HG02973 (cell line): Measurements from ENCODE around the gene KCNQ1OT1.

Experiments
- ATAC-seq: cut with Tn5 transposase; IDR thresholded peaks from one replicate; pipeline ENCODE4 v1.9.1; 2021; ENCODE audit warnings: moderate library complexity; ENCODE audit not compliant: unreplicated experiment

The KCNQ1OT1 gene

DNA sequence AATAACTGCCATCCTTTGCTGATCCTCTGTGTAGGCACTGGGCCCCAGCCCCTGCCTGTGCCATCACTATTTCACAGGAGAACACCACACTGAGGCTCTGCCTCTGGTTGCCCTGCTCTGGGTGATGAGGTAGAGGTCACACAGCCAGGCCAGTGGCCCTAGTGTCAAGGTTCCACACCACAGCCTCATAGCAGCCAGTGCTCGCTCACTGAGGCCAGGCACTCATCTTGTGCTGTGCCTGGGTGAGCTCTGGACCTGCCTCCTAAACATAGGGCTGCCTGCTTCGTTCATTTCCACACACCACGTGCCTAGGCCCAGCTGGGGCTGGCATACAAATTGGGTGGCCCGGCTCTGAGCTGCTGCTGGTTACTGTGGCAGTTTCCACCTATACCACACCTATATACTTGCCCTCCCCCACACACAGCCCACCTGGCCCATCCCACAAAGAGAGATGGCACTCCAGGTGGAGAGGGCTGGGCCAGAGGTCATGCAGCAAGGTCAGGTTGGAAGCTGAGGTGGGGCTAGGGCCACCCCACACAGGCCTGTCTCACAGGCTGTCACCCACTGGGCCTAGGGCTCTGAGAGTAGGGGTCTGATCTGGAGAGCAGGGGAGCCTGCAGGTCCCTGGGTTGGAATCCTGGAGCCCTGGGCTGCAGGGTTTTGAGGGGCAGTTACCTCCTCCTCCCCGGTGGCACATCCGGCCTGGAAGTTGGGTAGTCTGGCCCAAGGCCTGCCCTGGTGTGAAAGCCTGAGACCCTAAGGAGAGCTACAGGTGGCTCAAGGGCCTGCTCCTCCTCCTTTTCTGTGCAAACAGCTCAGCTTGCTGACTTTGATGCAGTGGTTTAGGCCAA, 11.2 kb downstream of the KCNQ1OT1 start:
- ATAC-seq = no peak

DNA sequence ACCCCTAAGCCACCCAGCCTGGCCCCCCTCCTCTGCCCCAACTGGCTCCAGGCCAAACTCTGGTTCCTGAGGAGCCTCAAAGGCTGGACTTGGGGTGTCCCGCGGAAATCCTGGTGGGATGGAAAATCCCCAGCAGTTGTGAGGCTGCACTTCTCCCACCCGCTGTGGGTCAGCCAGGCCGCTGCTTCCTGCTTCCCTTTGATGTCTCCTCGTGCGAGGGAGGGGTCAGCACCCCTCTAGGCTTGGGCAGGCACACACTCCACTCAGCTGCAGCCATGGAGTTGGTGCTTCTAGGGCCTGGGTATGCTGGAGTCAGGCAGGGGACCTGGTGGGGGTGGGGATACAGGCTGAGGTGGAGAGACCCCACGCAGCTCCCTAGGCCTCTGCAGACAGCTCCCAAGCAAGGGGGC, 12.0 kb downstream of the KCNQ1OT1 start:
- ATAC-seq = no peak

DNA sequence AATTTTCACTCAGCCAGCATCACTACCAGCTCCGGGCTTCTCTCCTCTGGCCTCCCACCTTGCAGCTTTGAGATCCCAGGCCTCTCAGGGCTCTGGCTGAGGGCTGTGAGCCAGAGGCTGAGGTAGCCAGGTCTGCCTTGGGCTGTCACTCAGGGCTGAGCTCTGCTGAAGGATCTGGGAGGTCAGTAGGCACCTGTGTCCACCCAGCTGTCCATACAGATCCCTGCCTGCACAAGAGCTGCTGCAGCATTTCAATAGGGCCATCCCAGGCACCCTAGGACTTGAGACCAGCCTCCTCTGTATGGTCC, 12.6 kb downstream of the KCNQ1OT1 start:
- ATAC-seq = no peak

DNA sequence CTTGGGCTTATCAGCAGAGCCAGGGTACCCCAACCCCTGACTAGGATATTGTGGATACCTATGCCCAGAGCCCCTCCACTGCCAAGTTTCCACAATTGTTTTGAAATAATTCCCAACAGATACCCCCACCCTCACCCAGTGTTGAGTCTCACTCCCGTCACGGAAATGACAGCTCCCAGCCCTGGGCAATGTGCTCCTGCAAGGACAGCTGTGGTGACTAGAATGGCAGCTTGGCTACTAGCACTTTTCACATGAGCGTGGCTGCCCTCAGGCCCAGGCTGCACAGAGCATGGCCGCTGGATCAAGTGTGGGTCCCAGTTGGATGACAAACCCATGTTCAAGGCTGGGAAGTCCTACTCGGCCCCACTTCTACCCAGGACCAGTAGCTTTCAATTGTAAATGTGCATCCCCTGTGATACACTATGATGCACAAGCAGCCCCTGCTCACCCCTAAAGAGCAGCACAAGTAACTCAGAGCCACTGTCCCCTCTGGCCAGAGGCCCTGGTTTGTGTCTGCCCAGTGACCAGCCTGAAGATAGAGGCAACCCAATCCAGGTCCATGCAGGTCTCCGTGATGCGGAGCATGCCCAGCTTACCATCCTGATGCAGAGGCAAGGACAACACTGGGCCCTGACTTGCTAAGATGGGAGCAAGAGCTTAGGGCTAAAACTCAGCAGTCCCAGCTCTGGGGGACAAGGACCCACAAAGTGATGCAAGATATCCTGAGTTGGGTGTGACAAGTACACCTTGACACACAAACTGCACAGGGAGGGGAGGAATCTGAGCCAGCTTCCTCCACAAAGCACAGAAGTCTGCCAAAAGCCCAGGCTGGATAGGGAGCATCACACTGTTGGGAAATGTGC, 13.2 kb downstream of the KCNQ1OT1 start:
- no peak for ATAC-seq

DNA sequence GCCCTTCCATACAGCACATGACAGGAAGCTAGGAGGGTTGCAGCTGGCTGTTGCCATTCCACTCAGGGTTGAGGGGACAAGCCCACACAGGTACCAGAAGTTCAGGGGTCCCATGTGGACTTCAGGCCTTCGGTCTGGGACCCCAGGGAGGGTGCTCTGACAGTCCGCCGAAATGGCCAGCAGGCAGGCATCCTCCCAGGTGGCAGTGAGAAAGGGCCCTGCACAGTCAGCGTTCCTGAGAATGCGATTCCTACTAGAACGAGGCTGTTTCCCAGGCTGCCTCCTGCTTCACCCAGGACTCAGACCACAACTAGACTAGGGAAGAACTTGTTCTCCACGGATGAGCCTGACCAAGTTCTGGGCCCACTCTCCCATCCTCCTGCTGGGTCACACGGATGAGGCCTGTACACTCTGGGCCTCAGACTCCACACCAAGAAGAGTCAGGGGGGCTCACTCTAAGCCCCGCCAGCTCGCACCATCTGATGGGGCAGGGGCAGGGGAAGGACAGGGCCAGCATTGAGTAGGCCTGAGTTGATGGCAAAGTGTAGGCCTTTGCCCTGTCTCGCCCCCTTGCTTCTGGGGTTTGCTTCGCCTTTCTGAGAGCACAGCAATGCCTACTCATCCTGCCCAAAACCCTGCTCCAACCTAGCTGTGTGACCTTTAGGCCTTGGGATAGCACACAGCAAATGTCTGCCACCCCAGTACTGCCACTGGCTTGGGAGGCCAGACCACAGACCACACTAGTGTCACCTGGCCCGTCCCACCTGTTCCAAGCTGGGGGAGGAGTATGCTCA, 14.0 kb downstream of the KCNQ1OT1 start:
- no peak for ATAC-seq

DNA sequence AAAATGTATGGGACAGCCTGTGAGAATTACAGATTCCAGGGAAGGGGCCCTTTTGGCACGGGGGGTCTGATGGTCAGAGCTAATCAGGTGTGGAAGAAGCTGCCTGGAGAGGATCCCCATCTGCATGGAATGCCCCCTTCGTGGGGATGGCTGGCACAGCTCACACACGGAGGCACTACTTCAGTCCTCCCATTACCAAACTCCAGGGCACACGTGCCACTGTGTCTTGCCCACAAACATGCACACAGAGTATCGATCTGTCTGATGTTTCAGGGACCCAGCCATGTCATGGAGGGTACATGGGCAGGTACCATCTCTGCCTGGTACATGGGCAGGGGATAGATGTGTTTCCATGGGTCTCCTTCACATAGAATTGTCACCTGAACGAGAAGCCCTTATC, 14.7 kb downstream of the KCNQ1OT1 start:
- no peak for ATAC-seq

DNA sequence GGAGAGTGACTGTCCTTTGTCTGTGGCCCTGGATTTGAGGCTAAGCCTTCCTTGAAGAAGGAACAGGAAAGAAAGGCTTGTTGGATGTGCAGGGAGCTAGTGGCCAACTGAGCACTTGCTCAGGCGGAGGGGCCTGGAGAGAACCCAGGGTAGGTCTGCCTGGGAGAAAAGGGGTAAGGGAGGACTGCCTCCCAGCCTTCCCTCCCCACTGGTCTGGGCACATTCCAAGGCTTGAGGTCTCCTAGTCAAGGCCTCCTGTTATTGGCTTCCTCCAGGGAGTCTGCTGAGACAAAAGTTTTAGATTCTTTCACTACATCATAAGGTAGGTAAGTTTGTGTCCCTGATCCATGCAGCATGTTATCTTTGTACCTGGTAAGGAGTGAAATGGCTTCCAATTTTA, 15.2 kb downstream of the KCNQ1OT1 start:
- ATAC-seq = no peak

DNA sequence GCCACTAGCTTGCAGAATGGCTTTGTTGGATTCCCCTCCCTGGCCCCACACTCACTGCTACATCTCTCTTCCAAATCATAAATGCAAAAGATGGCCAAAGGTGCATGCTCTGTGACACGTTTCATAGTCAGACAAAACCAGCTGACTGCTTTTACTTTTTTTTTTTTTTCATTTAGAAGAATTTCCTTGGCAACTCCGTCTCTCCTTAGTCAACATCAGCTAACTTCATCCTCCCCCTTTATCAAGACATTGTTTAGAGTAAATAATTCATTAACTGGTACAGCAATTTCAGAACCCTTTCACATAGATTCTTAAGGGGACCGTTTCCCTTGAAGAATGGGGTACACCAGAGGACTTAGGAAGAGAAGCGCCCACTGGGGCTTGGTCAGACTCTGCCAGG, 16.0 kb downstream of the KCNQ1OT1 start:
- no peak for ATAC-seq

GRCh38 chr11:2681408-2682145, 18.2 kb downstream of the KCNQ1OT1 start:
- no peak for ATAC-seq

GRCh38 chr11:2679011-2679676, 20.6 kb downstream of the KCNQ1OT1 start:
- ATAC-seq = no peak

- no peak for ATAC-seq
Measured at GRCh38 chr11:2678396-2678795, 21.4 kb downstream of the KCNQ1OT1 start.

DNA sequence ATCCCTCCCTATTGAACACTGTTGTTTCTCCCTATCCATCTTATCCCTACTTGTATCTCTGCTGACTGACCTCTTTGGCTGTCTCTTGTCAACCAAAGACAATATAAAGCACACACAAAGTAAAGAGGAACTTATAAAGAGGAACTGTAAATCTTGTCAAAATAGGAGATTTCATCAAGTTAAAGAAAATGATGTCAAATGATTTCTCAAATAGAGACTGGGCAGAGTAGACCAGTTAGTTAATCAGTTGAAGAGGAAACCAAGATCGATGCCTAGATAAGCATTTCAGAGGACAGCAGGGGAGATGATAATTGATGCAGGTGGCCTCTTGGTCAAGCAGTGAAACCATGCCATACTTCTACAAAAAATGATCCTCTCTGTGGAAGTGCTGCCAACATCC, 22.7 kb downstream of the KCNQ1OT1 start:
- ATAC-seq = no peak

- ATAC-seq = no peak
Measured at GRCh38 chr11:2675540-2675939, 24.3 kb downstream of the KCNQ1OT1 start.

- no peak for ATAC-seq
Measured at GRCh38 chr11:2674658-2675131, 25.1 kb downstream of the KCNQ1OT1 start.

DNA sequence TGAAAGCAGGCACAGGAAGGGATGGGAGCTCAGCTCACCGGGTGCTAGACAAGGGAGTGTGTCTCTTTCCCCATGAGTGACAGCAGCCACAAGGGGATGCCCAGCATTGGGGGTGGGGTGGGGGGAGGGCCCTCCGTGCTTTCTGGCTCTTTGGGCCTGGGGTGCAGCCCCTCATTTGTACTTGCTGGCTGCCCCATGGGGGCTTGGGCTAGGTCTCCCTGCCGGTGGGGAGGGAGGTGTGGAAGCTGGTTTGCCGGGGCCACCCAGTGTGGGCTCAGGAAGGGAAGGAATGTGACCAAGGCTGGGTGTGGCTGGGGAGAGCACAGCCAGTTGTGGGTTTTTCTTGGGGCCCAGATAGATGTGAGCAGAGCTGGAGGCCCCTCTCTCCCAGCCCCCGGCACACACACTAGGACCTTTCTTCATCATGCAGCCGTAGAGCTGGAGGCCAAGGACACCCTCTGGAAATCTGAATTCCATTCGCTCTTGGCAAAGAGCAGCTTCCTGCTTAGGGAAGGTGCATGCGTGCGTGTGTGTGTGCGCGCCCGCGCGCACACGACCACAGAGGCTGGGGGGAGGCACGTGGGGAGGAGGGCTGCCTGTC, 25.8 kb downstream of the KCNQ1OT1 start:
- no peak for ATAC-seq

DNA sequence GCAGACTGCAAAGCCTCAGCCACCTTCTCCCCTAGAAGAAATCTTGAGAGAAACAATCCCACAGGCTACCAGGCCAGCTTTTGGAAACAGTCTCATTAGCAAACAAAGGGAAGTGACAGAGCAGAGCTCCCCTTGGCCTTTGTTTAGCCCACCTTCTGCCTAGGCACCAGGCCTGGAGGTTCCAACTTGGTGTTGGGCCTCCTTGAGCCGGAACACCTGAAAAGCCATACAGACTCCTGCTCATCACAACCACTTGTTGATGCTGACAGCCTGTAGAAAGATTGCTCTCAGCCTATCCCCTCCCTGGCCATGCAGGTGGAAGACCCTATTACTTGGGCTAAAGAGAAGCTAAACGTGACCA, 26.6 kb downstream of the KCNQ1OT1 start:
- no peak for ATAC-seq

- ATAC-seq = no peak
Measured at GRCh38 chr11:2672553-2673249, 27.1 kb downstream of the KCNQ1OT1 start.

- ATAC-seq = no peak
Measured at GRCh38 chr11:2671748-2672147, 28.0 kb downstream of the KCNQ1OT1 start.

GRCh38 chr11:2670541-2671100, 29.2 kb downstream of the KCNQ1OT1 start:
- no peak for ATAC-seq
